ENCODE data around the gene TIGIT. TPM values are rescaled to one million over a fixed set of nuclear protein-coding genes. Genes with fewer than 3 reads are reported as not detected.

Gene TIGIT
- polyA plus RNA-seq, 5 donors: 0.14 to 0.58 (median 0.25) TPM

GRCh38 chr3:114308830-114309229 lies 15.0 kb downstream of the TIGIT start:
- DNase-seq: no peak

- DNase-seq: no peak
Observed at GRCh38 chr3:114310695-114311094, 16.9 kb downstream of the TIGIT start.

- no peak for DNase-seq
Observed at GRCh38 chr3:114313426-114313825, 19.6 kb downstream of the TIGIT start.

GRCh38 chr3:114314282-114314681 lies 20.5 kb downstream of the TIGIT start:
- no peak for DNase-seq

- DNase-seq: no peak
Observed at GRCh38 chr3:114318295-114318694, 24.5 kb downstream of the TIGIT start.

GRCh38 chr3:114319453-114319852 lies 25.6 kb downstream of the TIGIT start:
- no peak for DNase-seq

- no peak for DNase-seq
Observed at GRCh38 chr3:114320246-114320645, 26.4 kb downstream of the TIGIT start.

- no peak for DNase-seq
Observed at GRCh38 chr3:114323546-114324254, 29.9 kb downstream of the TIGIT start.

- no peak for DNase-seq
Observed at GRCh38 chr3:114327665-114328064, 33.8 kb downstream of the TIGIT start.

- DNase-seq: no peak
Observed at GRCh38 chr3:114328345-114328744, 34.5 kb downstream of the TIGIT start.

GRCh38 chr3:114329823-114330222 lies 36.0 kb downstream of the TIGIT start:
- no peak for DNase-seq

GRCh38 chr3:114331007-114331406 lies 37.2 kb downstream of the TIGIT start:
- no peak for DNase-seq

- DNase-seq: no peak
Observed at GRCh38 chr3:114331710-114332109, 37.9 kb downstream of the TIGIT start.

GRCh38 chr3:114332342-114333179 lies 38.7 kb downstream of the TIGIT start:
- DNase-seq: no peak

GRCh38 chr3:114333180-114333922 lies 39.5 kb downstream of the TIGIT start:
- DNase-seq: no peak

GRCh38 chr3:114333923-114334240 lies 40.1 kb downstream of the TIGIT start:
- DNase-seq: no peak

GRCh38 chr3:114336122-114336697 lies 42.4 kb downstream of the TIGIT start:
- DNase-seq: no peak

- DNase-seq: no peak
Observed at GRCh38 chr3:114336857-114337256, 43.0 kb downstream of the TIGIT start.

- DNase-seq: no peak
Observed at GRCh38 chr3:114338651-114339357, 45.0 kb downstream of the TIGIT start.

- no peak for DNase-seq
Observed at GRCh38 chr3:114344492-114344891, 50.7 kb downstream of the TIGIT start.

GRCh38 chr3:114350271-114350670 lies 56.4 kb downstream of the TIGIT start:
- no peak for DNase-seq

GRCh38 chr3:114350690-114351089 lies 56.9 kb downstream of the TIGIT start:
- DNase-seq: no peak

All from right lung (tissue), 5 donors.